Gastroesophageal sphincter (tissue), 4 donors: ENCODE results near the gene FAM219A. TPM values are rescaled to one million over a fixed set of nuclear protein-coding genes. Genes with fewer than 3 reads are reported as not detected.
A peak's percentile ranks its signal among the peaks of the same experiment; 100 is the strongest.

ENCODE experiments used
- ATAC-seq: fragments of 150-250 bp; one replicate; pipeline ENCODE4 v1.9.1; 2016; ENCODE audit warnings: mild to moderate bottlenecking, moderate library complexity
- H3K27ac ChIP-seq, 4 donors: fragments of 200-600 bp; sonication (generic) in 3 of 4; 1 replicate in 3 of 4; 2 replicates in 1 of 4; pipeline ENCODE4 v1.5.1; 2016 to 2019
- H3K27me3 ChIP-seq: fragments of 200-600 bp; sonication (generic); one replicate; pipeline ENCODE4 v1.5.1; 2019
- H3K36me3 ChIP-seq, 2 donors: fragments of 200-600 bp; sonication (generic); one replicate each; pipeline ENCODE4 v1.5.1; 2019; ENCODE audit warnings: control low read depth in 1 of 2
- H3K4me1 ChIP-seq, 3 donors: fragments of 200-600 bp; sonication (generic); 1 replicate in 2 of 3; 2 replicates in 1 of 3; pipeline ENCODE4 v1.5.1; 2016 to 2019; ENCODE audit warnings: control low read depth in 2 of 3
- H3K4me3 ChIP-seq, 2 donors: fragments of 200-600 bp; sonication (generic); one replicate each; pipeline ENCODE4 v1.5.1; 2019; ENCODE audit warnings: mild to moderate bottlenecking in 1 of 2, moderate library complexity in 1 of 2
- H3K9me3 ChIP-seq, 3 donors: fragments of 200-600 bp; sonication (generic); one replicate each; pipeline ENCODE4 v1.5.1; 2017 to 2019; ENCODE audit warnings: control low read depth in 2 of 3
- CTCF ChIP-seq, 4 experiments: fragments of 200-600 bp in 2 of 4; fragments of 450-650 bp in 2 of 4; sonication (generic) in 1 of 4; IDR thresholded peaks; one replicate each; pipeline ENCODE4 v1.5.1; 2017 to 2019; ENCODE audit warnings: antibody characterized with exemption in 4 of 4, mild to moderate bottlenecking in 2 of 4, moderate library complexity in 2 of 4
- EP300 ChIP-seq: sonication (generic); formaldehyde crosslinking; IDR thresholded peaks from one replicate; pipeline ENCODE4 v1.6.1; 2017; ENCODE audit warnings: antibody characterized with exemption, mild to moderate bottlenecking
- POLR2A ChIP-seq, 2 donors: fragments of 450-650 bp; IDR thresholded peaks; one replicate each; pipeline ENCODE4 v1.6.1; 2017; ENCODE audit warnings: antibody characterized with exemption in 2 of 2, mild to moderate bottlenecking in 2 of 2, moderate library complexity in 1 of 2
- POLR2AphosphoS5 ChIP-seq: sonication (generic); formaldehyde crosslinking; IDR thresholded peaks from one replicate; pipeline ENCODE4 v1.6.1; 2017; ENCODE audit warnings: antibody characterized with exemption
- WGBS, 2 donors: methylation state at CpG; one replicate each; pipeline ENCODE4 v1.1.5; 2018; ENCODE audit warnings: low coverage in 1 of 2; 5-methylcytosine and 5-hydroxymethylcytosine counted together
- total RNA-seq, 4 donors: library from RNA; depleted of rRNA; stranded (reverse); fragments of >200 nt; gene quantifications; one replicate each; pipeline ENCODE4 v1.1.0, GENCODE V29; 2016

The FAM219A gene
- total RNA-seq, 4 donors from 2014 or later, result 11.2 to 18.4 (median 13.4) TPM

- TF ChIP-seq CTCF (IDR thresholded peaks at IDR 0.05) (peak; percentile 32 to 76 (median 68)), POLR2A (IDR thresholded peaks at IDR 0.05) (no peak)
- Histone ChIP-seq H3K4me1 (peaks cover 0 to 22% (median 0%) of the 10 kb centered on the region in 3 donors), H3K4me3 (no peak overlapping the region), H3K27me3 (no peaks in the 10 kb centered on the region), H3K36me3 (peaks cover 0 to 25% of the 10 kb centered on the region in 2 donors), H3K27ac (no peak overlapping the region), H3K9me3 (no peaks in the 10 kb centered on the region)
- WGBS, 2 donors, result 70 to 85% methylated on average over 2 to 5 of the region's 14 CpGs
- peak; percentile 50 for ATAC-seq
These were observed 21.1 kb downstream of the FAM219A start for GRCh38 chr9:34437006-34437925.

DNA sequence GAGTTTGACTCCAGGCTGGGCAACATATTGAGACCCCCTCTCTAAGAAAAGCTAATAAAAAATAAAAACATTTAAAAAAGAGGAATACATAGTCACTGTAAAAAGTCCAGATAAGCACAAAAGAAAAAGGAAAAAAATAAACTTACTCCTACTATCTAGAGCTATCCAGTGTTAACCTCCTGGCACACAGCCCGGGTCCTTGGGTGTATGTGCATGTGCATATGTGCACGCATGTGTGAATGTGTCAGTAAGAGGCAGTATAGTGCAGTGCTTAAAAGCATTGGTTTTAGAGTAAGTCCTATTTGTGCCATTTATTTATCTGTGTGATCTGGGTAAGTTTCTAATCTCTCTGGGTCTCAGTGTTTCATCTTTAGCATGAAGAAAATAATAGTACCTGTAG is 26.7 kb downstream of the FAM219A start:
- TF ChIP-seq EP300, result no peak
- H3K4me3 ChIP-seq, result no peak overlapping the region
- H3K27ac ChIP-seq, result no peak overlapping the region
- 79 to 86% methylated on average over 2 of the region's 2 CpGs for WGBS, 2 donors
- H3K4me1 ChIP-seq, result peaks cover 0 to 27% (median 9%) of the 10 kb centered on the region in 3 donors
- no peaks in the 10 kb centered on the region for H3K9me3 ChIP-seq
- no peaks in the 10 kb centered on the region for H3K27me3 ChIP-seq
- no peak for ATAC-seq
- H3K36me3 ChIP-seq, result peaks cover 0 to 6% of the 10 kb centered on the region in 2 donors

DNA sequence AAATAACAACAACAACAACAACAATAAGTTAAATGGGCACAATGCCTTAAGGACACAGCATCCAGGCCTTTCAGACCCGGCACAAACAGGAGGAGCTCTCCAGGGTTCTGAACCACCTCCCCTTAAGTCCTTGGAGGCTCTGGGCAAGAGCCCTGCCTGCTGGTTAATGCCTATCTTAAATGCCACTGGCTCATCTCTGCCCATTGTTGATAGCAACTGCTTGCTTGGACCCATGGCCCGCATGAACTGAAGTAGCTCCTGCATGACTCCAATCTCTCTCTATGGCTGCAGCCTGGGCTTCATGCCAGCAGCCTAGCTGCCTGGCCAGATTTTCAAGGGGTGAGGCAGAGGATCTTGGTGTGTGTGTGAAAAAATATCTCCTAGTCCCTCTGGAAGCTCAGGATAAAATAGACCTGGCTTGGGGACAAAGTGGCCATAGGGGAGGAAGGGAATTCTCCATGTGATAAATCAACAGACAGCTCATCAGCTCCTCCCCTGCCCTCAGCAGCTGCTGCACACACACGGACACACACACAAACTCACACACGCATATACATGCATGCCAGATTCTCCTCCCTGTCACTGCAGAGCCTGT is 27.4 kb downstream of the FAM219A start:
- Histone ChIP-seq H3K4me1 (peaks cover 0 to 27% (median 9%) of the 10 kb centered on the region in 3 donors), H3K27ac (no peak overlapping the region), H3K4me3 (no peak overlapping the region), H3K9me3 (no peaks in the 10 kb centered on the region), H3K27me3 (no peaks in the 10 kb centered on the region), H3K36me3 (peaks cover 0 to 6% of the 10 kb centered on the region in 2 donors)
- TF ChIP-seq POLR2AphosphoS5 (no peak), EP300 (no peak), CTCF (IDR thresholded peaks at IDR 0.05) (no peak), POLR2A (IDR thresholded peaks at IDR 0.05) (no peak)
- WGBS, 2 donors, result 0 to 30% methylated on average over 1 to 3 of the region's 4 CpGs
- ATAC-seq, result peak; percentile 31

DNA sequence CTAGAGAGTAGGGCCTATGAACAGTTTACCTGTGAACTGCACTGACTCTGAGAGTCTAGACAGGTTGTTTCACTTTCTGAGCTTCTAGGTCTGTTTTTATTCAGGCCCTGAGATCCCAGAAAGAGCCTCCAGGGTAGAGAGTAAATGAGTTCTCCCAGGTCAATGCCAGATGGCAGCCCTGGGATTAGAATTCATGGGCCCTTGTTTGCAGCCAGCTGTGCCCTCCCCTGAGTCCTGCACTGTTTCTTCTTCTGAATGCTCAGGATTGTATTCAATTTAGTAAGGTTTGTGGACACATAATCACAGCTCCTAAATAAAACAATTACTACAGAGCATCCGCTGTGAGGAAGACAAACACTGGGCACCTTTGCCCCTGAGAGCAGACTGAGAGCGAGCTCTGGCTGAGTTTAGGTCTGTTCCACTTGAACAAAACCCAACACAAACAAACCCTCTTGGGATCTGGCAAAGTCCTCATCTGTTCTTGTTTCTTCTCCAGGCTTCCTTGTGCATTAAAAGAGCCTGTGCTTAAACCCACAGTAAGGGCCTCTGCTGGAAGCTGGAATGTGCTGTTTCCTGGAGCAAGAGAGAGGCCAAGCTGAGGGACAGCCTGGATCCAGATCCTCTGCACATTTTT is 29.9 kb downstream of the FAM219A start:
- peaks cover 0 to 27% (median 9%) of the 10 kb centered on the region in 3 donors for H3K4me1 ChIP-seq
- no peak for ATAC-seq
- no peaks in the 10 kb centered on the region for H3K9me3 ChIP-seq
- TF ChIP-seq POLR2A (IDR thresholded peaks at IDR 0.05), result no peak
- TF ChIP-seq POLR2AphosphoS5, result no peak
- 50 to 58% methylated on average over 1 to 2 of the region's 2 CpGs for WGBS, 2 donors
- no peaks in the 10 kb centered on the region for H3K27me3 ChIP-seq
- peaks cover 0 to 6% of the 10 kb centered on the region in 2 donors for H3K36me3 ChIP-seq
- H3K4me3 ChIP-seq, result no peak overlapping the region
- H3K27ac ChIP-seq, result no peak overlapping the region

- Histone ChIP-seq H3K4me3 (no peak overlapping the region), H3K36me3 (peaks cover 0 to 6% of the 10 kb centered on the region in 2 donors), H3K27ac (no peak overlapping the region), H3K9me3 (no peaks in the 10 kb centered on the region), H3K4me1 (peaks cover 0 to 25% (median 9%) of the 10 kb centered on the region in 3 donors), H3K27me3 (no peaks in the 10 kb centered on the region)
- 82 to 84% methylated on average over 4 to 5 of the region's 5 CpGs for WGBS, 2 donors
- no peak for ATAC-seq
- TF ChIP-seq POLR2AphosphoS5 (no peak), CTCF (IDR thresholded peaks at IDR 0.05) (no peak), EP300 (no peak), POLR2A (IDR thresholded peaks at IDR 0.05) (no peak)
These were observed 31.9 kb downstream of the FAM219A start for GRCh38 chr9:34426347-34427074.
